Brain microvascular endothelial cell (primary cell): ENCODE measurements around the gene KCNAB1.
A peak's percentile ranks its signal among the peaks of the same experiment; 100 is the strongest.

Source experiments
- DNase-seq: peaks from one replicate; pipeline ENCODE4 v3.0.0-alpha.2; 2020
- H3K27ac ChIP-seq: fragments of 250-450 bp; sonication (Bioruptor Pico); 2 replicates; pipeline ENCODE4 v1.5.1; 2020; ENCODE audit warnings: mild to moderate bottlenecking, moderate library complexity
- H3K27me3 ChIP-seq: fragments of 250-450 bp; sonication (Bioruptor Pico); replicated peaks from 2 replicates; pipeline ENCODE4 v1.5.1; 2020; ENCODE audit warnings: mild to moderate bottlenecking
- H3K36me3 ChIP-seq: fragments of 250-450 bp; sonication (Bioruptor Pico); replicated peaks from 2 replicates; pipeline ENCODE4 v1.5.1; 2020; ENCODE audit warnings: mild to moderate bottlenecking
- H3K4me3 ChIP-seq: 2 replicates; pipeline ENCODE4 v1.5.1; 2011; ENCODE audit warnings: low read depth, mild to moderate bottlenecking, control low read depth, low read length, moderate library complexity
- CTCF ChIP-seq: IDR thresholded peaks from 2 replicates; pipeline ENCODE4 v1.5.1; 2011; ENCODE audit warnings: low read depth, mild to moderate bottlenecking, moderate library complexity, low read length, control low read depth, inconsistent platforms; ENCODE audit errors: missing control alignments
- in situ Hi-C: cut with HindIII; loops from 2 replicates; pipeline ENCODE4 v1.10.0; 2017; ENCODE audit warnings: low sequenced_read_pairs, low pct_ligation_motif_present

The KCNAB1 gene

GRCh38 chr3:156174229-156174847, 54.0 kb downstream of the KCNAB1 start:
- TF ChIP-seq CTCF: peak; percentile 60
- no peak overlapping the region for H3K4me3 ChIP-seq
- no peaks in the 10 kb centered on the region for H3K27me3 ChIP-seq
- DNase-seq: peak; percentile 39
- in situ Hi-C loops: loop anchor here (25.0 kb wide), 1 partner anchor 338 kb away; no protein-coding TSS in a partner anchor
- no peaks in the 10 kb centered on the region for H3K36me3 ChIP-seq
- no peak overlapping the region for H3K27ac ChIP-seq

DNA sequence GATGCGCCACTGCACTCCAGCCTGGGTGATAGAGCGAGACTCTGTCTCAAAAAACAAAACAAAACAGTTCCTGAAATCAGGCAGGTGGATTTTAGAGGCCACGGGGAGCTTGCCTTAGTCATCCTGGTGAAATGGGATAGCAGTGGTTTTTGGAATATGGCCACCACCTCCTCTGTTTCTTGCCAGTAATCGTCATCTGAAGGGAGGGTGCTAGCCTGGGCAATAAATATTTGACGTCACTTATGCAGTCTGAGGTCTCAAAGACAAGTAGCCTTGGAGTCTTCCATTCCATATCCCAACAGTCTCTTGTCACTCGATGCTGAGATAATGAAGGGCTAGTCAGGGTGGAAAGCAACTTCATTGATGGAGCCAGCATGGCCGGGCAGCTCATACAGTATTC, 55.2 kb downstream of the KCNAB1 start:
- DNase-seq: no peak
- no peaks in the 10 kb centered on the region for H3K36me3 ChIP-seq
- in situ Hi-C loops: no loop called here

GRCh38 chr3:156176048-156176447, 55.7 kb downstream of the KCNAB1 start:
- no peak for TF ChIP-seq CTCF
- H3K4me3 ChIP-seq: no peak overlapping the region
- no peaks in the 10 kb centered on the region for H3K27me3 ChIP-seq
- in situ Hi-C loops: no loop called here
- H3K27ac ChIP-seq: no peak overlapping the region
- no peaks in the 10 kb centered on the region for H3K36me3 ChIP-seq
- DNase-seq: no peak

More for the DNA sequence above, 55.2 kb downstream of the KCNAB1 start:
- H3K4me3 ChIP-seq: no peak overlapping the region
- H3K27me3 ChIP-seq: no peaks in the 10 kb centered on the region
- no peak for TF ChIP-seq CTCF
- H3K27ac ChIP-seq: no peak overlapping the region

DNA sequence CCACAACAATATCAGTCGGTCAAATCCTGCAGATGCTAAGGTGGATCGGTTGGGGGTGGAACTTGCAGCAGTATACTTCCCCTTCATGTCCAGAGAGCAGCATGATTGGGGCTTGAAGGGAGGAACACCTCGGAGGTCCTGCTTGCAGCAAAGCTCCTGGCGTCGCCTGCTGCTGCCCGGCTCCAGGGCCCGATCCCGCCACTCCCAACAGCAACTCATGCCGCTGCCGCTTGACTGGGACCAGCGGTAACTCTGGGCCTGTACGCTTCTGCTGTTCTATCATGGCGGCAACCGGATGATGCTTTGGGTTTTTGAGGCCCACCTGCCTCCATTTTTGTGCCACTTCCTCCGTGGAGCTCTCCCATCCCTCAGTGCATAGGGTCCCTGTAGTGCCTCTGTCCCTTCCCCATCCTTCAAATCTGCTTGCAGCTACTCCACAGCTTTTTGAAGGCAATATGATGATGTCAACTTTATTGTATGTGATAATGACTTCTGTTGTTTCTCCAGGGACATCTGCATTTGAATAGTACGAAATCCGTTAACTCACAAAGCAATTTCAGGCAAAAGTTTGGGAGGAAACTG, 56.3 kb downstream of the KCNAB1 start:
- in situ Hi-C loops: no loop called here
- H3K36me3 ChIP-seq: no peaks in the 10 kb centered on the region
- H3K27me3 ChIP-seq: no peaks in the 10 kb centered on the region
- H3K27ac ChIP-seq: no peak overlapping the region
- H3K4me3 ChIP-seq: no peak overlapping the region
- no peak for TF ChIP-seq CTCF
- DNase-seq: no peak

GRCh38 chr3:156180077-156180476, 59.7 kb downstream of the KCNAB1 start:
- Histone ChIP-seq H3K36me3 (no peaks in the 10 kb centered on the region), H3K27ac (no peak overlapping the region), H3K4me3 (no peak overlapping the region), H3K27me3 (no peaks in the 10 kb centered on the region)
- DNase-seq: peak; percentile 21
- no peak for TF ChIP-seq CTCF
- in situ Hi-C loops: no loop called here

DNA sequence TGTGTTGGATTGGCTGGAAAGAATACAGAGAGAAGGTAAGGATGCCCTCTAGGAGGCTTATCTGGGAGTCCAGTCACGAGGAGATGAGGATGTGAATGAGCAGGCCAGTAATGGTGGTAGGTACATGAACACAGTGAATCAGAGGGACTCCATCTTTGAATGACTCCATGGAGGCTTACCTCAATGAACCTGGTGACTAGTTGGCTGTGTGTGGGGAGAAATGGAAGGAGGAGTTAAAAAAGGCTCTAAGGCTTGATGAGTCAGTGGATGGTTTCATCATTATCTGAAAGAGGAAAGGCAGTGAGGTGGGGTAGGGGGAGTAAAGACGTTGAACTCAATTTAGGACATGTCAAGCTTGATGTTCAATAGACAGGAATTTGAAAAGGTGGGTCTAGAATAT, 61.1 kb downstream of the KCNAB1 start:
- Histone ChIP-seq H3K27ac (no peak overlapping the region), H3K36me3 (no peaks in the 10 kb centered on the region), H3K27me3 (no peaks in the 10 kb centered on the region), H3K4me3 (no peak overlapping the region)
- in situ Hi-C loops: no loop called here
- DNase-seq: peak; percentile 56
- TF ChIP-seq CTCF: no peak
